Endodermal cell (in vitro differentiated cells): ENCODE results near the gene PIGQ. TPM values are rescaled to one million over a fixed set of nuclear protein-coding genes. Genes with fewer than 3 reads are reported as not detected.
"Not testable (repeated sequence)": the region's sequence is repeated elsewhere in the genome, so short reads cannot be mapped to it uniquely, and the experiment has no call there.

ENCODE experiments used
- DNase-seq: peaks from one replicate; pipeline ENCODE4 v3.0.0-alpha.2; 2017
- H3K27ac ChIP-seq: 2 replicates; pipeline ENCODE4 v1.5.1; 2013; ENCODE audit warnings: mild to moderate bottlenecking, low read depth, low read length, moderate library complexity
- H3K27me3 ChIP-seq: 2 replicates; pipeline ENCODE4 v1.6.1; 2013; ENCODE audit warnings: mild to moderate bottlenecking, low read length, moderate library complexity; ENCODE audit not compliant: insufficient read depth, control insufficient read depth, poor library complexity, severe bottlenecking
- H3K36me3 ChIP-seq: 2 replicates; pipeline ENCODE4 v1.7.0; 2013; ENCODE audit warnings: mild to moderate bottlenecking, low read length, moderate library complexity; ENCODE audit not compliant: control insufficient read depth, insufficient read depth
- H3K4me1 ChIP-seq: one replicate; pipeline ENCODE4 v1.7.0; 2013; ENCODE audit warnings: low read length; ENCODE audit not compliant: control insufficient read depth, insufficient read depth
- H3K4me3 ChIP-seq: 2 replicates; pipeline ENCODE4 v1.5.1; 2013; ENCODE audit warnings: mild to moderate bottlenecking, low read length, moderate library complexity
- H3K9ac ChIP-seq: 2 replicates; pipeline ENCODE4 v1.6.1; 2013; ENCODE audit warnings: mild to moderate bottlenecking, low read length, moderate library complexity; ENCODE audit not compliant: poor library complexity, severe bottlenecking; ENCODE audit errors: extremely low read depth
- H3K9me3 ChIP-seq: 2 replicates; pipeline ENCODE4 v1.6.1; 2013; ENCODE audit warnings: mild to moderate bottlenecking, low read length, moderate library complexity; ENCODE audit not compliant: control insufficient read depth
- H3K27ac Mint-ChIP-seq: 2 replicates; pipeline ENCODE4 v1.8.0; 2020; ENCODE audit warnings: mixed read lengths
- H3K27me3 Mint-ChIP-seq: 2 replicates; pipeline ENCODE4 v1.8.0; 2021; ENCODE audit warnings: mild to moderate bottlenecking, mixed read lengths; ENCODE audit not compliant: insufficient read depth
- H3K36me3 Mint-ChIP-seq: 2 replicates; pipeline ENCODE4 v1.8.0; 2020; ENCODE audit warnings: low read depth, mixed read lengths
- H3K4me1 Mint-ChIP-seq: 2 replicates; pipeline ENCODE4 v1.8.0; 2020; ENCODE audit warnings: mixed read lengths
- H3K4me3 Mint-ChIP-seq: 2 replicates; pipeline ENCODE4 v1.8.0; 2020; ENCODE audit warnings: mild to moderate bottlenecking, moderate library complexity, mixed read lengths
- H3K9me3 Mint-ChIP-seq: 2 replicates; pipeline ENCODE4 v1.8.0; 2020; ENCODE audit warnings: mild to moderate bottlenecking, mixed read lengths
- WGBS, 2 experiments: methylation state at CpG; one replicate each; pipeline versions ENCODE4 v1.1.5 to v1.1.7; 2013; ENCODE audit warnings: missing lambda C conversion rate in 2 of 2, mixed read lengths in 1 of 2; ENCODE audit not compliant: insufficient coverage in 1 of 2, insufficient read length in 1 of 2; 5-methylcytosine and 5-hydroxymethylcytosine counted together
- total RNA-seq, 2 donors: library from RNA; stranded (reverse); fragmentation: NEBNext Ultra II Directional in 1 of 2; extraction: Animal tissue kit (Norgen Biotek cat#: 25700) in 1 of 2; gene quantifications; 2 replicates in 1 of 2; 3 replicates in 1 of 2; pipeline ENCODE4 v1.2.1, GENCODE V29; 2021
- TF ChIP-seq, protein P1 (sequence below): fragments of 200-600 bp; sonication (generic); conservative IDR thresholded peaks from 2 replicates; pipeline ENCODE4 v1.5.0; 2021; ENCODE audit warnings: antibody characterized with exemption, mild to moderate bottlenecking

PIGQ gene
- total RNA-seq, 2 donors from 2014 or later = 128 to 129 TPM

DNA sequence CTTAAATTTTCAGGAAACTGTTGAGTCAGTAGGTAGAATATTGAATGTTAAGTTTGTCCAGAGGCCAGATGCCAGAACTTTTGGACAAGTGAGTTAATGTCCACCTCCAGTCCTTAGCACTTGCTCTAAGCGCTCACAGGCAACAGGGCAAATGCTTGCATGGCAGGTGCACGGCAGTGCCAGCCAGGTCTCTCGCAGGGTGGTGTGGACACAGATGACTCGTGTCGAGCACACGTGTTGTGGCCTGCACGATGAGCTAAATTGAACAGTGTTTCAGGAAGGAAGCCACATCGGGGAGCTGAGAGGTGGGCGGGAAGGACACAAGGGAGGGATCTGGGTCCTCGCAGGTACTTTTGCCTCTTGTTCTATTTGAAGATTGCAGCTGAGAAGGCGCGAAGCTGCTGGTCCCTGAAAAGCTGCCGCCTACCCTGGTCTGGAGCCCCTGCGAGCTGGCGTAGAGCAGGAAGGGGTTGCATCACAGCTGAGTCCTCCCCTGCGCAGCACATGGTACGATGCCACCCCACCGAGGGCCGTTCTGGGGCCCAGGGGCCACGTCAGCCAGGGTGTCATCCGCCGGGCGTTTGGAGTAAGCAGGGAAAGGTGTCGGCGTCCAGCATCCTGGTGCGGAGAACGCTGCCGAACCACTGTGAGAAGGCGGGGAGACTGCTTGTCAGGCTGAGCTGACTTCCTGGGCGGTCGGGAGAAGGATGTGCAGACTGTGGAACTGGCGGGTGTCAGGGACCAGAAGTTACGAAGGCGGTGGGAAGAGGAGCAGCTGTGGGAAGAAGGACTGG is 26.4 kb downstream of the PIGQ start:
- DNase-seq = no peak
- Histone ChIP-seq H3K36me3 (peaks cover 10% of the 10 kb centered on the region), H3K27me3 (peaks cover 2% of the 10 kb centered on the region), H3K4me1 (no peaks in the 10 kb centered on the region), H3K4me3 (no peak overlapping the region), H3K9ac (no peak overlapping the region), H3K27ac (no peak overlapping the region), H3K9me3 (no peaks in the 10 kb centered on the region)
- Mint-ChIP-seq H3K27ac (no peak overlapping the region), H3K4me3 (no peak overlapping the region), H3K4me1 (peaks cover 1% of the 10 kb centered on the region), H3K36me3 (peaks cover 32% of the 10 kb centered on the region), H3K9me3 (peaks cover 2% of the 10 kb centered on the region), H3K27me3 (peaks cover 5% of the 10 kb centered on the region)
- TF ChIP-seq, protein P1, sequence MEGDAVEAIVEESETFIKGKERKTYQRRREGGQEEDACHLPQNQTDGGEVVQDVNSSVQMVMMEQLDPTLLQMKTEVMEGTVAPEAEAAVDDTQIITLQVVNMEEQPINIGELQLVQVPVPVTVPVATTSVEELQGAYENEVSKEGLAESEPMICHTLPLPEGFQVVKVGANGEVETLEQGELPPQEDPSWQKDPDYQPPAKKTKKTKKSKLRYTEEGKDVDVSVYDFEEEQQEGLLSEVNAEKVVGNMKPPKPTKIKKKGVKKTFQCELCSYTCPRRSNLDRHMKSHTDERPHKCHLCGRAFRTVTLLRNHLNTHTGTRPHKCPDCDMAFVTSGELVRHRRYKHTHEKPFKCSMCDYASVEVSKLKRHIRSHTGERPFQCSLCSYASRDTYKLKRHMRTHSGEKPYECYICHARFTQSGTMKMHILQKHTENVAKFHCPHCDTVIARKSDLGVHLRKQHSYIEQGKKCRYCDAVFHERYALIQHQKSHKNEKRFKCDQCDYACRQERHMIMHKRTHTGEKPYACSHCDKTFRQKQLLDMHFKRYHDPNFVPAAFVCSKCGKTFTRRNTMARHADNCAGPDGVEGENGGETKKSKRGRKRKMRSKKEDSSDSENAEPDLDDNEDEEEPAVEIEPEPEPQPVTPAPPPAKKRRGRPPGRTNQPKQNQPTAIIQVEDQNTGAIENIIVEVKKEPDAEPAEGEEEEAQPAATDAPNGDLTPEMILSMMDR = no peak
- WGBS, 2 experiments = 95 to 99% methylated on average over 33 to 34 of the region's 34 CpGs

DNA sequence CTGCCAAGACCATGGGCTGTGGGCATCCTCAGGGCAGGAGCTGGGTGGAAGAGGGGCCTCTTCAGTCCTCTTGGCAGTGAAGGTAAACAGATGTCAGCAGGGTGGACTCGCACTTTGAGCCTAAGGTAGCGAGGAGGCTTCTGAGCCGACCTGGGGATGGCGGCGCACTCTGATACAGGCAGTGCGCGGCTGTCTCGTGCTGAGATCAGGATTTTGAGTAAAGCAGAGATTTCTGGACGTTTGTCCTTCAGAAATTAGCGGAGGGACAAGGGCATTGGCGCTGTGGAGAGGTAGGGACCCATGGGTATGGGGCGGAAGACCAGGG is 26.9 kb downstream of the PIGQ start:
- H3K27me3 ChIP-seq = no peaks in the 10 kb centered on the region
- whole genome bisulfite sequencing, 2 experiments = 94 to 96% methylated on average over 12 of the region's 12 CpGs
- H3K9ac ChIP-seq = no peak overlapping the region
- H3K9me3 ChIP-seq = no peaks in the 10 kb centered on the region
- Mint-ChIP-seq H3K36me3 (peaks cover 32% of the 10 kb centered on the region), H3K4me3 (no peak overlapping the region), H3K4me1 (no peaks in the 10 kb centered on the region), H3K27me3 (peaks cover 3% of the 10 kb centered on the region), H3K27ac (no peak overlapping the region), H3K9me3 (peaks cover 2% of the 10 kb centered on the region)
- no peaks in the 10 kb centered on the region for H3K4me1 ChIP-seq
- H3K27ac ChIP-seq = no peak overlapping the region
- no peak for DNase-seq
- TF ChIP-seq, protein P1 = no peak
- peaks cover 13% of the 10 kb centered on the region for H3K36me3 ChIP-seq
- H3K4me3 ChIP-seq = no peak overlapping the region

DNA sequence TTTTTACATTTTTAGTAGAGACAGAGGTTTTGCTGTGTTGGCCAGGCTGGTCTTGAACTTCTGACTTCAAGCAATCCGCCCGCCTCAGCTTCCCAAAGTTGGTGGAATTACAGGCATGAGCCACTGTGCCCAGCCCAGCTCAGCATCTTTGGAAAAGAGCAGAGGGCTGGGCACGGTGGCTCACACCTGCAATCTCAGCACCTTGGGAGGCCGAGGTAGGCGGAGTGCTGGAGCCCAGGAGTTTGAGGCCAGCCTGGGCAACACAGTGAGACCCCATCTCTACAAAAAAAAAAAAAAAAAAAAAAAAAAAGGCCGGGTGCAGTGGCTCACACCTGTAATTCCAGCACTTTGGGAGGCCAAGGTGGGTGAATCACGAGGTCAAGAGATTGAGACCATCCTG is 27.9 kb downstream of the PIGQ start:
- H3K4me1 ChIP-seq, H3K9me3 ChIP-seq, H3K4me1 Mint-ChIP-seq, H3K27ac ChIP-seq, H3K9me3 Mint-ChIP-seq, H3K27me3 ChIP-seq, H3K4me3 Mint-ChIP-seq, H3K27ac Mint-ChIP-seq, H3K27me3 Mint-ChIP-seq, H3K9ac ChIP-seq, DNase-seq, H3K4me3 ChIP-seq: not testable (repeated sequence)
- peaks cover 33% of the 10 kb centered on the region for H3K36me3 Mint-ChIP-seq
- H3K36me3 ChIP-seq = peaks cover 13% of the 10 kb centered on the region
- 83 to 96% methylated on average over 2 to 7 of the region's 7 CpGs for WGBS, 2 experiments
